Measurements from ENCODE around the gene MLXIP. TPM values are rescaled to one million over a fixed set of nuclear protein-coding genes. Genes with fewer than 3 reads are reported as not detected.
"Not testable (repeated sequence)": the region's sequence is repeated elsewhere in the genome, so short reads cannot be mapped to it uniquely, and the experiment has no call there.

The MLXIP gene
- total RNA-seq, 4 donors from 2014 or later: 34.0 to 70.1 (median 46.2) TPM

DNA sequence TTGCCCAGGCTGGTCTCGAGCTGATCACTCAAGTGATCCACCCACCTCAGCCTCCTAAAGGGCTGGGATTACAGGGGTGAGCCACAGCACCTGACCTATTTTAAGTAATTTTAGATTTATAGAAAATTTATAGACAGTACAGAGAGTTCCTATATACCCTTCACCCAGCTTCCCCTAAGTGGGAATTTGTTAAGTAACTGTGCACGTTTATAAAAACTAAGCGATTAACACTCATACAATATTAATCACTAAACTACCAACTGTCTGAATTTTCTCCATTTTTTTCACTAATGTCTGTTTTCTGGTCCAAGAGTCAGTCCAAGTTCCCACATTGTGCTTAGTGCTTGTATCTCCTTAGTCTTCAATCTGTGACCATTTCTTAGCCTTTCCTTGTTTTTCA, 89.9 kb downstream of the MLXIP start:
- H3K4me1 ChIP-seq: no peaks in the 10 kb centered on the region
- DNase-seq: no peak
- TF ChIP-seq, protein P1, sequence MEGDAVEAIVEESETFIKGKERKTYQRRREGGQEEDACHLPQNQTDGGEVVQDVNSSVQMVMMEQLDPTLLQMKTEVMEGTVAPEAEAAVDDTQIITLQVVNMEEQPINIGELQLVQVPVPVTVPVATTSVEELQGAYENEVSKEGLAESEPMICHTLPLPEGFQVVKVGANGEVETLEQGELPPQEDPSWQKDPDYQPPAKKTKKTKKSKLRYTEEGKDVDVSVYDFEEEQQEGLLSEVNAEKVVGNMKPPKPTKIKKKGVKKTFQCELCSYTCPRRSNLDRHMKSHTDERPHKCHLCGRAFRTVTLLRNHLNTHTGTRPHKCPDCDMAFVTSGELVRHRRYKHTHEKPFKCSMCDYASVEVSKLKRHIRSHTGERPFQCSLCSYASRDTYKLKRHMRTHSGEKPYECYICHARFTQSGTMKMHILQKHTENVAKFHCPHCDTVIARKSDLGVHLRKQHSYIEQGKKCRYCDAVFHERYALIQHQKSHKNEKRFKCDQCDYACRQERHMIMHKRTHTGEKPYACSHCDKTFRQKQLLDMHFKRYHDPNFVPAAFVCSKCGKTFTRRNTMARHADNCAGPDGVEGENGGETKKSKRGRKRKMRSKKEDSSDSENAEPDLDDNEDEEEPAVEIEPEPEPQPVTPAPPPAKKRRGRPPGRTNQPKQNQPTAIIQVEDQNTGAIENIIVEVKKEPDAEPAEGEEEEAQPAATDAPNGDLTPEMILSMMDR (IDR thresholded peaks at IDR 0.05): no peak
- TF ChIP-seq POLR2A (IDR thresholded peaks at IDR 0.05): no peak
- no peak overlapping the region for H3K4me3 ChIP-seq (replicated peaks in 1 of 3)
- 94 to 96% methylated on average over 3 of the region's 3 CpGs for WGBS, 2 donors
- no peaks in the 10 kb centered on the region for H3K9me3 ChIP-seq
- no peak overlapping the region for H3K27ac ChIP-seq
- no peaks in the 10 kb centered on the region for H3K27me3 ChIP-seq
- H3K36me3 ChIP-seq: no peaks in the 10 kb centered on the region
- intact Hi-C loops (cut with DNase I): no loop called here

DNA sequence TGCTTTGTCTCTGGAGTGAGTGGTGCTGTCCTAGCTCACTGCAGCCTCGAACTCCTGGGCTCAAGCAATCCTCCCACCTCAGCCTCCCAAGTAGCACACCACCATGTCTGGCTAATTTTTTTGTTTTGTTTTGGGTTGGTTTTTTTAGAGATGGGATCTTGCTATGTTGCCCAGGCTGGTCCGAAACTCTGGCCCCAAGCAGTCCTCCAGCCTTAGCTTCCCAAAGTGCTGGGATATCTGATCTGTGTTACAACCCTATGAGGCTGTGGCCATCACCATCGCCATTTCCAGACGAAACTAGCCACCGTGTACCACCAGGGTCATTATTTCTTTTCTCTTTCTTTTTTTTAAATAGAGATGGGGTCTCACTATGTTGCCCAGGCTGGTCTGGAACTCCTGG, 92.8 kb downstream of the MLXIP start:
- WGBS, 2 donors: 93 to 95% methylated on average over 5 of the region's 5 CpGs
- H3K36me3 ChIP-seq: no peaks in the 10 kb centered on the region

DNA sequence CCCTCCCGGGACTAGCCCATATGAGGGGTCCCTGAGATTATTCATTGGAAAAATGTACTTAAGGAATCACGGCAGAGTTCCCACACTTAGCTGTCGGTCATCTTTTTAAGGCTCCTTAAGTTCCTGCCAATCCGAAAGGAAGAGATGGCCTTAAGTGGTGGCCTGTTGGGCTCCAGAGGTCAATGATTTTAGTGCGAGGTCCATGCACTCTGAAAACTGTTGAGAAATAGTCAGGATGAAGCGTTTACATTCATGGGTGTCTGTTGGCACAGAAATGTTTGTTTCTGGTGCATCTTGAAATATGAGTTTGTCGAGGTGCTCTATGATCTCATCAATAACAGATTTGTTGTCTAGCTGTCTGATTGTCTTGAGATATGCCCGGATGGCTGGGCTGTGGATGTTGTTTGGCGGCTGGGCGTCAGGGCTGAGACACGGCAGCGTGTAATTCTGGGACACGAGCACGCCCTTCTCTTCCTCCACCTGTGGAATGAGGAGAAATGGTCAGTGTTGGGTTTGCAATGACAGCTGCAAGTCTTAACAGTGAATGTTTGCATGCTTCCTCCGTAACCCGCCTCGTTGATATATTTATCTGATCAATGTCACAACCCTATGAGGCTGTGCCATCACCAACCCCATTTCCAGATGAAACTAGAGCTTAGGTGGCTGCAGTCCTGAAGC, 93.8 kb downstream of the MLXIP start:
- Histone ChIP-seq H3K4me3 (replicated peaks in 1 of 3) (no peak overlapping the region), H3K4me1 (no peaks in the 10 kb centered on the region), H3K9me3 (no peaks in the 10 kb centered on the region), H3K27ac (no peak overlapping the region), H3K27me3 (no peaks in the 10 kb centered on the region), H3K36me3 (no peaks in the 10 kb centered on the region)
- no peak for TF ChIP-seq POLR2A (IDR thresholded peaks at IDR 0.05)
- TF ChIP-seq, protein P1 (IDR thresholded peaks at IDR 0.05): no peak
- intact Hi-C loops (cut with DNase I): no loop called here
- no peak for DNase-seq
- 70 to 73% methylated on average over 17 of the region's 17 CpGs for WGBS, 2 donors

More for the DNA sequence above, 92.8 kb downstream of the MLXIP start:
- H3K4me3 ChIP-seq (replicated peaks in 1 of 3): no peak overlapping the region
- no peaks in the 10 kb centered on the region for H3K4me1 ChIP-seq
- H3K9me3 ChIP-seq: no peaks in the 10 kb centered on the region
- no peaks in the 10 kb centered on the region for H3K27me3 ChIP-seq
- H3K27ac ChIP-seq: no peak overlapping the region
- intact Hi-C loops (cut with DNase I): no loop called here
- TF ChIP-seq POLR2A (IDR thresholded peaks at IDR 0.05): no peak
- TF ChIP-seq, protein P1 (IDR thresholded peaks at IDR 0.05): no peak
- DNase-seq: no peak

DNA sequence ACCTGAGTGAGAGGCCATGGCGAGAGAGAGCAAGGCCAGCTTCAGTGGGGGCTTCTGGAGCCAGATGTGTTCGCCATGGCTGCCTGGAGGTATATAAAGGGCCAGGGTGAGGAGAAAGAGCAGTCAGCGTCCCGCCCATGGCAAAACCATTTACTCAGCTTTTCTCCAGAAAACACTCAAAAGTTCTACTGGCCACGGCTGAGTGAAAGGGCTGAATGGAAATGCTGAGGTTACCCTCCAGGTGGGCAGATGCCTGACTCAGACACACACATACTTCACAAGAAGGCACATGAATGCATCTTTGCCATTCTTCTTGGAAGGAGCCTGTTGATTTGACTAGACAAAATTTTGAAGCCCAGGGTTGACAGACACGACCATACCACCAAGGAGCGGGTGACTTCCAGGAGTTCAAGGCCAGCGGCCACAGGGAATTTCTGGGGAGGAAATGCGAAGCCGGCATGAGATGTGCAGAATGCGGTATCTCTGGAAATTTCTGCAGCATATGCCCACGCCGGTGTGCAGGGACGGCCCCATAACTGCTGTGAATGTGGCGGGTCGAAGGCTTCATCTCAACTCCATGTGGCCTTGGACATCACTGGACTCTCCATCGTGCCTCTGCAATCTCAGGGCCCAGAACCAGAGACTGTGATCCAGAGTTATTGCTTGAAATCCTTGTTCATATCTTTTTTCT, 95.7 kb downstream of the MLXIP start, which contains the start of gene IL31:
IL31 (minus strand) TSS at position 67 of the 691 bp plus-strand sequence; CDS start at position 18, 49 bp downstream.
- intact Hi-C loops (cut with DNase I): no loop called here
- Histone ChIP-seq H3K4me3 (replicated peaks in 1 of 3) (no peak within 1 kb of the TSS), H3K4me1 (no peaks in the 10 kb centered on the region), H3K9me3 (no peaks in the 10 kb centered on the region), H3K36me3 (no peaks in the 10 kb centered on the region), H3K27ac (no peak within 1 kb of the TSS), H3K27me3 (no peaks in the 10 kb centered on the region)
- TF ChIP-seq, protein P1 (IDR thresholded peaks at IDR 0.05): no peak
- TF ChIP-seq POLR2A (IDR thresholded peaks at IDR 0.05): no peak
- WGBS, 2 donors: 87 to 88% methylated on average over 14 to 17 of the region's 17 CpGs
- no peak for DNase-seq

DNA sequence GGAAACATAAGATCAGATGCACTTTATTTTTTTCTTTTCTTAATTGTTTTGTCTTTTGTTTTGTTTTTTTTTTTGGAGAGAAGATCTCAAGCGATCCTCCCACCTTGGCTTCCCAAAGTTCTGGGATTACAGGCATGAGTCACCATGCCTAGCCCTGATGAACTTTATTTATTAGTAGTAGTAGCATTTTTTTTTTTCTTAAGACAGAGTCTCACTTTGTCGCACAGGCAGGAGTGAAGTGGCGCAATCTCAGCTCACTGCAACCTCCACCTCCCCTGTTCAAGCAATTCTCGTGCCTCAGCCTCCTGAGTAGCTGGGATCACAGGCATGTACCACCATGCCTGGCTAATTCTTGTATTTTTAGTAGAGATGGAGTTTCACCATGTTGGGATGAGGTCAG, 97.9 kb downstream of the MLXIP start:
- H3K9me3 ChIP-seq; intact Hi-C loops (cut with DNase I); H3K4me3 ChIP-seq (replicated peaks in 1 of 3); H3K27ac ChIP-seq; H3K36me3 ChIP-seq; H3K4me1 ChIP-seq; H3K27me3 ChIP-seq; DNase-seq: not testable (repeated sequence)
- 89 to 96% methylated on average over 4 of the region's 4 CpGs for WGBS, 2 donors
